Astrocyte of the cerebellum (primary cell): ENCODE results near the gene RBM28.
A peak's percentile ranks its signal among the peaks of the same experiment; 100 is the strongest.

ENCODE experiments used
- DNase-seq: peaks from one replicate; pipeline ENCODE4 v3.0.0-alpha.2; 2011; ENCODE audit warnings: low read depth
- H3K4me3 ChIP-seq: 2 replicates; pipeline ENCODE4 v1.5.1; 2011; ENCODE audit warnings: mild to moderate bottlenecking, low read depth, low read length, moderate library complexity
- in situ Hi-C: cut with HindIII; loops from 2 replicates; pipeline ENCODE4 v1.10.0; 2017; ENCODE audit warnings: low sequenced_read_pairs
- TF ChIP-seq, protein P1 (sequence below): IDR thresholded peaks from 2 replicates; pipeline ENCODE4 v1.5.1; 2012; ENCODE audit warnings: low read length, low read depth, moderate library complexity, mild to moderate bottlenecking; ENCODE audit errors: missing control alignments

RBM28 gene

DNA sequence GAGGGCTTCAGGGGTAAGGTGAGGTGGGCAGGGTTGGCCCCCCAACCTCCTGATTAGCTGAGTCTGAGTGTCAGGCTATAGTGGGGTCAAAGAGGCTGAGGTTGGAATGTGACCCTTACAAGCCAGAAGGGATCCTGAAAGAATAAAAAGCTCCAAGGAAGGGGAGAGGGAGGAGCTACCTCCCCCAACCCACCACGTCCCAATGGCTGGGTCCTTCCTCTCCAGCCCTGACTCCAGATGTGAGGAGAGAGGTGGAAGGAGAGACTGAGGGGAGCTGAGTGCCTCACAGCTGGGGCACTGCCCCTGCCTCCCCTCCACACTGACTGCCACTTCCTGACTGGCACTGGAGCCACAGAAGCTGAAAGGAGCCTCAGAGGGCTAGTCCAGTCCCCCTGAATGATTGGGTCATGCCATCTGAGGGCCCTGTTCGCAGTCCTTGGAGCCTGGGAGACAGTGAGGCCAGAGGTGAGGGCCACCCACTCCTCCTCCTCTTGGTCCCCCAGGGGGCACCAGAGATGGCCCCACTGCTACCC lies 45.4 kb upstream of the RBM28 start:
- TF ChIP-seq, protein P1, sequence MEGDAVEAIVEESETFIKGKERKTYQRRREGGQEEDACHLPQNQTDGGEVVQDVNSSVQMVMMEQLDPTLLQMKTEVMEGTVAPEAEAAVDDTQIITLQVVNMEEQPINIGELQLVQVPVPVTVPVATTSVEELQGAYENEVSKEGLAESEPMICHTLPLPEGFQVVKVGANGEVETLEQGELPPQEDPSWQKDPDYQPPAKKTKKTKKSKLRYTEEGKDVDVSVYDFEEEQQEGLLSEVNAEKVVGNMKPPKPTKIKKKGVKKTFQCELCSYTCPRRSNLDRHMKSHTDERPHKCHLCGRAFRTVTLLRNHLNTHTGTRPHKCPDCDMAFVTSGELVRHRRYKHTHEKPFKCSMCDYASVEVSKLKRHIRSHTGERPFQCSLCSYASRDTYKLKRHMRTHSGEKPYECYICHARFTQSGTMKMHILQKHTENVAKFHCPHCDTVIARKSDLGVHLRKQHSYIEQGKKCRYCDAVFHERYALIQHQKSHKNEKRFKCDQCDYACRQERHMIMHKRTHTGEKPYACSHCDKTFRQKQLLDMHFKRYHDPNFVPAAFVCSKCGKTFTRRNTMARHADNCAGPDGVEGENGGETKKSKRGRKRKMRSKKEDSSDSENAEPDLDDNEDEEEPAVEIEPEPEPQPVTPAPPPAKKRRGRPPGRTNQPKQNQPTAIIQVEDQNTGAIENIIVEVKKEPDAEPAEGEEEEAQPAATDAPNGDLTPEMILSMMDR, result no peak
- H3K4me3 ChIP-seq, result no peak overlapping the region
- no peak for DNase-seq
- in situ Hi-C loops, result no loop called here

- DNase-seq, result no peak
- no peak overlapping the region for H3K4me3 ChIP-seq
- TF ChIP-seq, protein P1, result no peak
- in situ Hi-C loops, result no loop called here
Observed at GRCh38 chr7:128388145-128388485, 44.4 kb upstream of the RBM28 start.

- peak; percentile 53 for DNase-seq
- TF ChIP-seq, protein P1, result peak; percentile 87
- in situ Hi-C loops, result no loop called here
- H3K4me3 ChIP-seq, result no peak overlapping the region
Observed at GRCh38 chr7:128387216-128388144, 43.8 kb upstream of the RBM28 start.

DNA sequence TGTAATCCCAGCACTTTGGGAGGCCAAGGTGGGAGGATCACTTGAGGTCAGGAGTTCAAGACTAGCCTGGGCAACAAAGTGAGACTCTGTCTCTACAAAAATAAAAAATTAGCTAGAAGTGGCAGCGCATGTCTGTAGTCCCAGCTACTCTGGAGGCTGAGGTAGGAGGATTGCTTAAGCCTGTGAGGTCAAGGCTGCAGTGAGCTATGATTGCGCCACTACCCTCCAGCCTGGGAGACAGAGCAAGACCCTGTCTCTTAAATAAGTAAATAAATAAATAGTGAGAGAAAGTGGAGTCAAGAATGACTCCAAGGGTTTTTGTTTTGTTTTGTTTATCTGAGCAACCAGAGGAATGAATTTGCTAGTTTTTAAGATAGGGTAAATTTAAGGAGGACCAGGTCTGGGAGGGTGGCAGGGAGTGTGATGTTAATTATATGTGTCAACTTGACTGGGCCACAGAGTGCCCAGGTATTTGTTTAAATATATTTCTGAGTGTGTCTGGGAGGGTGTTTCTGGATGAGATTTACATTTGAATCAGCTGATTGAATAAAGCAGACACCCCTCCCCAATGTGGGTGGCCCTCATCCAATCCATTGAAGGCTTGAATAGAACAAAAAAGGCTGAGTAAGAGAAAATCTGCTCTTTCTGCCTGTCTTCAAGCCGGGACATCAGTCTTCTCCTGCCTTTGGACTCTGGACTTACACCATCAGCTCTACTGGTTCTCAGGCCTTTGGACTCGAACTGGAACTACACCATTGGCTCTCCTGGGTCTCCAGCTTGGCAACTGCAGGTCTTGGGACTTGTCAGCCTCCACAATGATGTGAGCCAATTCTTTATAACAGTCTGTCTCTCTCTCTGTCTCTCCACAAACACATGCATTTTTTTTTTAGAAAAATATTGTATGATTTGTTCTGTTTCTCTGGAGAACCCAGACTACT lies 42.5 kb upstream of the RBM28 start:
- TF ChIP-seq, protein P1, result no peak
- no peak overlapping the region for H3K4me3 ChIP-seq
- DNase-seq, result no peak
- in situ Hi-C loops, result no loop called here

- DNase-seq, result no peak
- TF ChIP-seq, protein P1, result no peak
- in situ Hi-C loops, result no loop called here
Observed at GRCh38 chr7:128384726-128385125, 41.0 kb upstream of the RBM28 start.

DNA sequence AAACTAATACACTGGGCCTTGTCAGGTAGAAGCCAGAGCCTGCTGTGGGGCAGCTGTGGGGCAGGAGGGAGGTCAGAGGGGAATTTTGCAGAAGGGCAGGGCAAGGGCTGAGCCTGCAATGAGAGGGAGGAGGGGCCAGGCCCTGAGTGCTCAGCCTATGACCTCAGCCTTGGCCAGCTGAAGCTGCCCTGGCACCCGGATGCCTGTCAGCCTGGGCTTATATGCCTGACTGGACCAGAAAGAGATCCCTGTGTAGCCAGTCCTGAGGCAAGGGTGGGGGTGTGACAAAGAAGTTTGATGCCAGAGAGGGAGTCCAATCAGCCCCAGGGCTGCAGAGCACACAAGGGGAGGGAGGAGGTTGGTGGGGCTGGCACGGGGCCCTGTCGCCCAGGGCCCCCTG lies 40.1 kb upstream of the RBM28 start:
- no peak overlapping the region for H3K4me3 ChIP-seq
- in situ Hi-C loops, result no loop called here
- no peak for DNase-seq
- TF ChIP-seq, protein P1, result no peak

More at GRCh38 chr7:128384726-128385125, 41.0 kb upstream of the RBM28 start:
- no peak overlapping the region for H3K4me3 ChIP-seq
